ENCODE data around the gene MYO10.
"Not testable (repeated sequence)": the region's sequence is repeated elsewhere in the genome, so short reads cannot be mapped to it uniquely, and the experiment has no call there.

The MYO10 gene

DNA sequence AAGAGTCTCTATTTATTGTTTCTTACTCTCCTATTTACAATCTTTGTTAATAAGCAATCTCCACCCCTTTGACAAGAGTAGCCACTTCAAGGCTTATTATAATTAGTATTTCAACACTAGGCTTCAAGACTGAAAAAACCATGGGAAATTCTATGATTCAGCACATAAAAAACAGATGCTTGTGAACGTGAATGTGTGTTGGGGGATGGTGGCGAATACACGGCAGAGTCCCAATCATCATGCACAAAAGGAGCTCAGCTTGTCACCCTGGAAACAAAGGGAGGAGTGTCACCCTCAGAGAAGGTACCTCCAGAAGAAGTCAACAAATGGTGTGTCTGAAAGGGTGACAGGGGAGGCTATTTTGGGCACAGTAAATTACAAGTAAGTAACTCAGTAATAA is 162.1 kb downstream of the MYO10 start:
- FAIRE-seq (no peak), DNase-seq (ENCODE audit: insufficient read length, low spot score) (no peak)
- TF ChIP-seq POLR2AphosphoS5 (IDR thresholded peaks at IDR 0.05; ENCODE audit: low read depth, low read length) (no peak), POU2F2 (IDR thresholded peaks at IDR 0.05; ENCODE audit: low read depth, low read length) (no peak), POLR2A (IDR thresholded peaks at IDR 0.05; ENCODE audit: low read depth, low read length) (no peak), PAX5 (IDR thresholded peaks at IDR 0.05; ENCODE audit: insufficient read depth, low read length, severe bottlenecking) (no peak), SPI1 (IDR thresholded peaks at IDR 0.05; ENCODE audit: low read depth, low read length) (no peak), TAF1 (IDR thresholded peaks at IDR 0.05; ENCODE audit: low read depth, low read length) (no peak)

DNA sequence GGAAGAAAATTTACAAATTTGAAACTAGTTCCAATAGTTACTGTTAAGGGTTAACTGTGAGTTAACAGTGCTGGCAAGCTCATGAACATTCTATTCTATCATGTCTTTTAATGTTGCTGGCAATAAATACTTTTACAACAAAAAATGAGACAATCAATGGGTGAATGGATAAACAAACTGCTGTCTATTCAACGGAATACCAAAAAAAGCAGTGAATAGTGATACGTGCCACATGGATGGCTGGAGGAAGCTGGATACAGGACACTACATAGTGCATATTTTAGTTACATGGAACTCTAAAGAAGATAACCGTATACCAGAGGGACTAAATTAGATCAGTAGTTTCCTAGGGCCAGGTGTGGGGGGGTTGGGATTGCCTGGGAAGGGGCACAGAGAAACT is 163.5 kb downstream of the MYO10 start:
- DNase-seq (ENCODE audit: insufficient read length, low spot score) (no peak), FAIRE-seq (no peak)
- no peak for TF ChIP-seq SPI1 (IDR thresholded peaks at IDR 0.05; ENCODE audit: low read depth, low read length)
- no peak for TF ChIP-seq PAX5 (IDR thresholded peaks at IDR 0.05; ENCODE audit: insufficient read depth, low read length, severe bottlenecking)
- no peak for TF ChIP-seq POU2F2 (IDR thresholded peaks at IDR 0.05; ENCODE audit: low read depth, low read length)
- TF ChIP-seq POLR2AphosphoS5 (IDR thresholded peaks at IDR 0.05; ENCODE audit: low read depth, low read length): no peak

GRCh38 chr5:16768184-16768583 is 167.9 kb downstream of the MYO10 start:
- DNase-seq (ENCODE audit: insufficient read length, low spot score) (no peak), FAIRE-seq (no peak)
- TF ChIP-seq PAX5 (IDR thresholded peaks at IDR 0.05; ENCODE audit: insufficient read depth, low read length, severe bottlenecking): no peak
- TF ChIP-seq POLR2AphosphoS5 (IDR thresholded peaks at IDR 0.05; ENCODE audit: low read depth, low read length): no peak
- no peak for TF ChIP-seq TAF1 (IDR thresholded peaks at IDR 0.05; ENCODE audit: low read depth, low read length)
- TF ChIP-seq POLR2A (IDR thresholded peaks at IDR 0.05; ENCODE audit: low read depth, low read length): no peak
- TF ChIP-seq SPI1 (IDR thresholded peaks at IDR 0.05; ENCODE audit: low read depth, low read length): no peak
- TF ChIP-seq POU2F2 (IDR thresholded peaks at IDR 0.05; ENCODE audit: low read depth, low read length): no peak

GRCh38 chr5:16763211-16763610 is 172.9 kb downstream of the MYO10 start:
- FAIRE-seq (no peak), DNase-seq (ENCODE audit: insufficient read length, low spot score) (no peak)
- TF ChIP-seq POU2F2 (IDR thresholded peaks at IDR 0.05; ENCODE audit: low read depth, low read length): no peak
- no peak for TF ChIP-seq PAX5 (IDR thresholded peaks at IDR 0.05; ENCODE audit: insufficient read depth, low read length, severe bottlenecking)

- FAIRE-seq (no peak), DNase-seq (ENCODE audit: insufficient read length, low spot score) (peak; percentile 11)
- no peak for TF ChIP-seq POU2F2 (IDR thresholded peaks at IDR 0.05; ENCODE audit: low read depth, low read length)
- no peak for TF ChIP-seq POLR2AphosphoS5 (IDR thresholded peaks at IDR 0.05; ENCODE audit: low read depth, low read length)
- TF ChIP-seq PAX5 (IDR thresholded peaks at IDR 0.05; ENCODE audit: insufficient read depth, low read length, severe bottlenecking): no peak
- no peak for TF ChIP-seq SPI1 (IDR thresholded peaks at IDR 0.05; ENCODE audit: low read depth, low read length)
- no peak for TF ChIP-seq TAF1 (IDR thresholded peaks at IDR 0.05; ENCODE audit: low read depth, low read length)
- no peak for TF ChIP-seq POLR2A (IDR thresholded peaks at IDR 0.05; ENCODE audit: low read depth, low read length)
These were observed 176.8 kb downstream of the MYO10 start for GRCh38 chr5:16759147-16759773.

DNA sequence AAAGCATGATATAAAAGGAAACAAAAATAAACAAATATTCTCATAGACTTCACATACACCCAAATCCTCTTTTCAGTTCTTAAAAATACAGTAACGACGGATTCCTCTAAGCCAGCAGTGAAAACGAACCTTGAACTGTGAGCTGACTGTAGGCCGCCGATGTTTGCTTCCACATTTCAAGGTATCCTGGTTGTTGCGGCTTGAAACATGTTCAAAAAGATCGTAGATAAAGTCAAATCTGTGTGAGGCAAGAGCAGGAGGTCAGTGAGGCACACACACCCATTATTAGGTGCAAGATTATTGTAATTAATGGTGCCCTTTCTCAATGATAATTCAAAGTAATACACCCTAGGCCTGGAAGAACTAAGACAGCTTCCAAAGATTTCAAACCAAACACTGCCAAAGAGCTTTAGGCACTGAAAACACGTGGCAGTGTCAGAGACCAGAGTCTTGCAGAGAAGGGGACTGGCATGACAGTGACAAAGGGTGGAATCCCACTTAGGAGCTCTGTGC is 178.0 kb downstream of the MYO10 start:
- no peak for FAIRE-seq
- DNase-seq (ENCODE audit: insufficient read length, low spot score): no peak

DNA sequence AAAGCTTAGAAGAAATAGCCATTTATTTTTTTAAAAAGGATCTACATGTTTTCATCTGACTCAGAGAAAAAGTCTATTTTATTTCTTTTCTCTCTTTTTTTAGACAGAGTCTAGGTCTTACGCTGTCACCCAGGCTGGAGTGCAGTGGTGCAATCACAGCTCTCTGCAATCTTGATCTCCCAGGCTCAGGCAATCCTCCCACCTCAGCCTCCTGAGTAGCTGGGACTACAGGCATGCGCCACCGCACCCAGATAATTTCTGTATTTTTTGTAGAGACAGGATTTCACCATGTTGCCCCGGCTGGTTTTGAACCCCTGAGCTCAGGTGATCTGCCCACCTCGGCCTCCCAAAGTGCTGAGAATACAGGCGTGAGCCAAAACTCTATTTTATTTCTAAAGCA is 178.5 kb downstream of the MYO10 start:
- not testable (repeated sequence) for FAIRE-seq; DNase-seq (ENCODE audit: insufficient read length, low spot score)

More for the DNA sequence above, 178.0 kb downstream of the MYO10 start:
- TF ChIP-seq POLR2A (IDR thresholded peaks at IDR 0.05; ENCODE audit: low read depth, low read length) (no peak), POLR2AphosphoS5 (IDR thresholded peaks at IDR 0.05; ENCODE audit: low read depth, low read length) (no peak)

DNA sequence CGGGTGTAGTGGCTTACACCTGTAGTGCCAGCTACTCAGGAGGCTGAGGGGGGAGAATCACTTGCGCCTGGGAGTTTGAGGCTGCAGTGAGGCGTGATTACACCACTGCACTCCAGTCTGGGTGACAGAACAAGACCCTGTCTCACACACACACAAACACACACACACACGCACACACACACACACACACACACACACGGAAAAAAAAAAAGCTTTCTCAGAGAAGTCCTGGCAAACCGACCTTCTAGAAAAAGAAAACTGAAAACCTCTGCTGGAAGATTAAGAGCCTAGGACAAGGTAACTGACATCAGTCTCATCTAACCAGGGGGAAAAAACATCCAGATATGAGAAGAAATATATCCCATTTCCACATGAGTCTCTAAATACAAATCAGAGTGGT is 178.9 kb downstream of the MYO10 start:
- TF ChIP-seq SPI1 (IDR thresholded peaks at IDR 0.05; ENCODE audit: low read depth, low read length): no peak
- TF ChIP-seq TAF1 (IDR thresholded peaks at IDR 0.05; ENCODE audit: low read depth, low read length): no peak
- no peak for TF ChIP-seq POU2F2 (IDR thresholded peaks at IDR 0.05; ENCODE audit: low read depth, low read length)
- TF ChIP-seq PAX5 (IDR thresholded peaks at IDR 0.05; ENCODE audit: insufficient read depth, low read length, severe bottlenecking): no peak
- TF ChIP-seq POLR2AphosphoS5 (IDR thresholded peaks at IDR 0.05; ENCODE audit: low read depth, low read length): no peak
- TF ChIP-seq POLR2A (IDR thresholded peaks at IDR 0.05; ENCODE audit: low read depth, low read length): no peak
- FAIRE-seq (no peak), DNase-seq (ENCODE audit: insufficient read length, low spot score) (no peak)

DNA sequence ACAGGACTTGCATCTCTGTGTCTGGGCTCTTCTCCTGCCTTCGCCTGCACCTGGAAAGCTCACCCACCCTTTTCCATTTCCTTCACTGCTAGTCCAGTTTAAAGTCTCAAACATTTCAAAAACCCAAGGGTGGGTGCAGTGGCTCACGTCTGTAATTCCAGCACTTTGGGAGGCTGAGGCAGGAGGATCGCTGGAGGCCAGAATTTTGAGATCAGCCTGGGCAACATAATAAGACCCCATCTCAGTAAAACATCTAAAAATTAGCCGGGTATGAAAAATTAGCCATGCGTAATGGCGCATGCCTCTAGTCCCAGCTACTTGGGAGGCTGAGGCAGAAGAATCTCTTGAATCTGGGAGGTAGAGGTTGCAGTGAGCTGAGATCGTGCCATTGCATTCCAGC is 179.4 kb downstream of the MYO10 start:
- FAIRE-seq: no peak
- TF ChIP-seq POU2F2 (IDR thresholded peaks at IDR 0.05; ENCODE audit: low read depth, low read length): no peak
- no peak for TF ChIP-seq POLR2A (IDR thresholded peaks at IDR 0.05; ENCODE audit: low read depth, low read length)
- no peak for TF ChIP-seq SPI1 (IDR thresholded peaks at IDR 0.05; ENCODE audit: low read depth, low read length)
- TF ChIP-seq TAF1 (IDR thresholded peaks at IDR 0.05; ENCODE audit: low read depth, low read length): no peak
- no peak for TF ChIP-seq POLR2AphosphoS5 (IDR thresholded peaks at IDR 0.05; ENCODE audit: low read depth, low read length)
- no peak for TF ChIP-seq PAX5 (IDR thresholded peaks at IDR 0.05; ENCODE audit: insufficient read depth, low read length, severe bottlenecking)
- no peak for DNase-seq (ENCODE audit: insufficient read length, low spot score)

GRCh38 chr5:16755641-16756040 is 180.4 kb downstream of the MYO10 start:
- TF ChIP-seq POLR2AphosphoS5 (IDR thresholded peaks at IDR 0.05; ENCODE audit: low read depth, low read length): no peak
- TF ChIP-seq POU2F2 (IDR thresholded peaks at IDR 0.05; ENCODE audit: low read depth, low read length): no peak
- TF ChIP-seq SPI1 (IDR thresholded peaks at IDR 0.05; ENCODE audit: low read depth, low read length): no peak
- no peak for TF ChIP-seq PAX5 (IDR thresholded peaks at IDR 0.05; ENCODE audit: insufficient read depth, low read length, severe bottlenecking)
- no peak for TF ChIP-seq POLR2A (IDR thresholded peaks at IDR 0.05; ENCODE audit: low read depth, low read length)
- FAIRE-seq (no peak), DNase-seq (ENCODE audit: insufficient read length, low spot score) (no peak)
